Dermis blood vessel endothelial cell (primary cell): ENCODE measurements around the gene SFMBT1. TPM values are rescaled to one million over a fixed set of nuclear protein-coding genes. Genes with fewer than 3 reads are reported as not detected.

Experiments
- DNase-seq: peaks from one replicate; pipeline ENCODE4 v3.0.0; 2010
- total RNA-seq: library from RNA; depleted of rRNA; stranded (reverse); fragments of >200 nt; gene quantifications from 2 replicates; pipeline ENCODE4 v1.2.3, GENCODE V29; 2014

Gene SFMBT1
- total RNA-seq, 1 donor from 2014 or later = 3.9 TPM

GRCh38 chr3:52915294-52915693 lies 130.6 kb downstream of the SFMBT1 start:
- no peak for DNase-seq

GRCh38 chr3:52912885-52913731 lies 132.8 kb downstream of the SFMBT1 start:
- no peak for DNase-seq

DNA sequence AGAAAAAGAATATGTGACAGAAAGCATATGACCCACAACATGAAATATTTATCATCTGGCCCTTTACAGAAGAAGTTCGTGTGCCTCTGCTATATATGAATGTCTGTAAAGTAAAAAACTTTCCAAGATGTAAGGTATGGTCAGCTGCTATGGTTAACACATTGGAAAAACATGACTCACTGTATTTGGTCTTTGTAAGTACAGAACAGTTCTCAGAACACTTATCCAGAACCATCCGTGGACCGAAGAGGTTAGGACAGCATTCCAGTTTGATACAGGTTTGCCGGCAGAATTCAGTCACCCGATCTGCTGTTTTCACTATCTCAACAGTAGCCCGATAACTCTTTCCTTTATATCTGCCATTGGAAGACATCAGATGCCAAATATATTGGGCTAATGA lies 135.1 kb downstream of the SFMBT1 start:
- DNase-seq = no peak

DNA sequence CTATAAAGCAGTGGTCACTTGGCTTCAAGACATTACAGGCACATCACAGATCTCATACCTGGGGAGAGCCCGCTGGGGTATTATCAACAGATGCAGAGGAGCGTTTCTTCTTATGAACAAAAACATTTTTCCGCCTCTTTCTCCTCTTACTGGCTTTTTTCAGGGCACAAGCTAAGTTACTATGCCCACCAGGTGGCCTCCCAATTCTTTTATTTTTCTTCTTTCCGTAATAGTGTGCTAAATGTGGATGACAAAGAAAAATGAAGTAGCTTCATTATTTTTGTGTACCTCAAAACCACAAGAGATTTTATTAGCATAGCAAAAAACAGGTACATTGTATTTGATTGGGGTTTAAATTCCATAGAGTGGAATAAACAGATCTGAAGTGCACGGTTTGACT lies 138.4 kb downstream of the SFMBT1 start:
- no peak for DNase-seq

DNA sequence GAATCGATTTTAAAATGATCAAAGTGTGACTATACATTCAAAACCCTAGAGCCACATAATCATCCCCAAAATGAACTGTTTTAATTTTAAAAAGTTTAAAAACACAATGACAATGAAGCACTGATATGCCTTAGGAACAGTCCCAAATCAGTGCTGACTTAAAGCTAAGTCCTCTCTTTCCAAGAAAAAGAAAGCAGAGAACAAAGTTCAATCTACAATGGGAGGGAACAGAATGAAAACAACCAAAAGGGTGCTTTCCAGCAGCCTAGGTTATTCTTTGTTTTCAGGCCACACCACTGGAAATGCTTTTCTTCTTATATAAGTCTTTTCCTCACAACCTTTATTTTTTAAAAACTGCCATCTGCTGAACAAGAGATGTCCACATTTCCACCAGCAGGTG lies 141.3 kb downstream of the SFMBT1 start:
- DNase-seq = no peak

DNA sequence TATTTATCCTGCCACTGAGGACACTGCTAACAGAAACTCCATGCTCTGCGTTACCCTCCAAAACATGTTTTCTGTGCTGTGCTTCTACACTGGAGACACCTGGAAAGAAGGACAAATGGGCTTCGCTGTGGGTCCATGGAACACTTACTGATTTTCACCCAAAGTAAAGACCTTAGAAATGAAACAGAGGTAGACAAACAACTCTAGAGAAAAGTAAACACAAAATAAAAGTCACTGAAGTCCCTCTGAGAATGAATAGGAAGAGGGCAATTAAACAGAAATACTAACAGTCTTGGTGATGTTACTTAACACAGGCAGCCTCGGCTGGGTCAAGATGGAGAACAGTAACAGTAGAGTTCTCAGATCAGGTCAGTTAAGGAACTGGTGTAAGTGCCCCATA lies 141.9 kb downstream of the SFMBT1 start:
- no peak for DNase-seq

GRCh38 chr3:52897130-52898122 lies 148.4 kb downstream of the SFMBT1 start, which contains the start of gene STIMATE:
Gene STIMATE, minus strand, starts transcription at chr3:52897548. Its CDS starts 98 bp downstream, at chr3:52897450.
- DNase-seq = peak; percentile 84

GRCh38 chr3:52896613-52897012 lies 149.3 kb downstream of the SFMBT1 start:
- peak; percentile 8 for DNase-seq

DNA sequence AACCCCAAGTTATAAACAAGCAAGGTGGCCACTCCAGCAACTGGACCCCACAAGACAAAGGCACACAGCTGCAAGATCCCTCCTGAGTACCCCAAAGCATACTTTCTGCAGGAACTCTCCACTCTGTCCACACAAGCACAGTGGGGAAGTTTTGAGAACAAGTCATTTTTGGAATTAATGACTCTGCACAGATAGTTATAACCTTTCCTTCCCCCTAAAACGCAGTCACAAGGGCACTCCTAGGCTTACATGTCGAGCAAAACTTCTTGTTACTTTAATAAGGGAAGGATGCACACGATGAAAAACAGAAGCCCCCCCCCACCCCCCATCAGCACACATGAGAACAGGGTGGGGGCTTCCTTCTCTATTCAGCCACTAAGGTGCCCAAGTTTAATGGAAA lies 149.7 kb downstream of the SFMBT1 start:
- DNase-seq = no peak

- no peak for DNase-seq
Measured at GRCh38 chr3:52895418-52895817, 150.5 kb downstream of the SFMBT1 start.

DNA sequence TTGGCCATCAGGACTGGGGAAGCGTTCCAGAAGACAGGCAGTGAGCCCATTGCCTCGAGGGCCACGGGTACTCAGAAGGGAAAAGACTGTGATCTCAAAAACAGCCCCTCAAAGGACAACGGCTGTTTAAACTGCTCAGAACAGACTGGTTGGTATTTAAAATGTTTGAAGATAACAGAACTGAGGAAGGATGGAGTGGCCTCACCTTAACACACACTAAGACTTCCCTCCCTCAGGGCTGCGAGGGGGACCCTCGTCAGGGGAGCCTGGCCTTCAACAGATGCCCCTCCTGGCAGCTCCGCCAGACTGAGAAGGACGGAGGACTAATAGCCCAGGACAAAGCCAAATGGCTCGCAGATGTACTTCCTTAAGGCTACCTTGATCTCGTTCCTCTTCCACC lies 151.1 kb downstream of the SFMBT1 start:
- no peak for DNase-seq

DNA sequence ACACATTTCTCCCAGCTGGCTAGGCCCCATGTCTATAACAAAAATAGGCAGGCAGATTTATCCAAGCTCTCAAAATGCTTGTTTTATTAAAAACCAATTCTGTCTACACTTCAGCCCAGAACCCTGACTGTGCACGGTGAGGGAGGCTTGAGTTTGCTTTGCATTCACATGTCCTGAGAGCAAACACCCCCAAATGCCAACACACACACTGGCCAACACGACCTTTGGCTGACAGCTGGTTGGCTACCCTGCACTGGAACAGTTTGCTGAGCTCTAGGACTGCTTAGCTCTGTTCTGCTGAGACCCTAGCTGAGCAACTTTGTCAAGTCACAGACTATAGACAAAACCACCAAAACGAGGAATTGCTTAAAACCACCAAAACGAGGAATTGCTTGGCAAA lies 152.2 kb downstream of the SFMBT1 start:
- DNase-seq = no peak

DNA sequence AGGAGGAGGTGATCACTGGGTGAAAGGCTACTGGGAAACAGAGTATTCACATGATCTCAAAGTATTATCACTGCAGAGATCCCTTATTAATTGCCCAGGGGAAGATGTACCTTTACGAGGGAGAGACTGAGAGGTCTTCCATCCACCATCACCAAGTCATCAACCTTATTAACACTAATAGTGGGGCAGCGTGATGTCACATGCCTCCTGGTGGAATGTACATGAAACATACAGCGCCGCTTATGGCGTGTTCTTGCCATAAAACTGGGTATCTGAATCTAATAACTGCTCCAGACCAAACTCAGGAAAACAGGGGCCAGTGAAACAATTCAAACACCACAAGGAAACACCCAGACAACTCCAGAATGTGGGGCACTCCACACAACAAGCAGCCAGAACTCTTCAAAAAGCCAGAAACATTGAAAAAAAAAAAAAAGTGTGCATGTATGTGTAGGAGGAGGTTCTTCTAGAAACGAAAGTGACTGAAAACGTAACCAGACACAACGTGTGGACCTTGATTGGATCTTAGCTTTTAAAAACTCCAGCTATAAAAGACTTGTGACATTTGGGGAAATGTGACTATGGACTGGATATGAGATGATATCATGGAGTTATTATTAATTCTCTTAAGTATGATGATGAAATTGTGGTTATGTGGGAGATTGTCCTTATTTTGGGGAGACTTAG lies 153.1 kb downstream of the SFMBT1 start:
- DNase-seq = peak; percentile 5

- no peak for DNase-seq
Measured at GRCh38 chr3:52892290-52892624, 153.6 kb downstream of the SFMBT1 start.

- no peak for DNase-seq
Measured at GRCh38 chr3:52891615-52892081, 154.2 kb downstream of the SFMBT1 start.

DNA sequence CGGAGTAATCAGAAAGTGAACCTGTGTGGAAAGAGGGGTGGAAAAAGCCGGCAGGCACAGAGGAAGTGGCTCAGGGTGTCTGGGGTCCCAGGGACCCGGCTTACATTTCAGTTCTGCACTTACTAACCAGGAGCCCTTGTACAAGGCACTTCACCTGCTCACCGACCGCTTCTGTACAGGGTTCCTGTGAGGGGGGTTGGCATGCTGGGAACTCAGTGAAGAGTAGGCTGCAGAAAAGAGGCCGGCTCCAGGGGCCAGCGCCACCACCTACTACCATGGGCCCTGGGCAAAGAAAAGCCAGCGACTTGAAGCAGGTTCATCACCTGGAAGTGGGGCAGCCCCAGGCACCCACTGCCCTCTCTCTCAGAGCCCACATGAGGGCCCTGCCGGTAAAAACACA lies 154.7 kb downstream of the SFMBT1 start:
- no peak for DNase-seq

- peak; percentile 15 for DNase-seq
Measured at GRCh38 chr3:52890735-52891134, 155.1 kb downstream of the SFMBT1 start.

GRCh38 chr3:52889901-52890300 lies 156.0 kb downstream of the SFMBT1 start:
- DNase-seq = no peak

DNA sequence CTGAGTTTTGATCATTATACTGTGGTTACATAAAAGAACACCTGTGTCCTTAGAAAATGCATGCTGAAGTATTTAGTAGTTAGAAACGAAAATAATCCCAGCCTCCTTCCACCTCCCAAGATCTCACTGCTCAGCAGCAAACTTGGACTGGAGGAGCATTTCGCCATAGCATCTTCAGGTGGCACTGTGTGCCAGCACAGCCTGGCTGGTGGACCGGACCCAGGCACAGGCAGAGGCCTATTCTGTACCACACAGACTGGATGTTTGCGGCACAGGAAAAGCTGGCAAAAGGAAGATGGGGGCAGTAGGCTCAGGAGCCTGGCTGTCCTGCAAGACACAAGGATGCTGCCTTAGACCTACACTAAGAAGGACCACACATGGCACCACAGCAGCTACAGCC lies 158.7 kb downstream of the SFMBT1 start:
- DNase-seq = no peak

DNA sequence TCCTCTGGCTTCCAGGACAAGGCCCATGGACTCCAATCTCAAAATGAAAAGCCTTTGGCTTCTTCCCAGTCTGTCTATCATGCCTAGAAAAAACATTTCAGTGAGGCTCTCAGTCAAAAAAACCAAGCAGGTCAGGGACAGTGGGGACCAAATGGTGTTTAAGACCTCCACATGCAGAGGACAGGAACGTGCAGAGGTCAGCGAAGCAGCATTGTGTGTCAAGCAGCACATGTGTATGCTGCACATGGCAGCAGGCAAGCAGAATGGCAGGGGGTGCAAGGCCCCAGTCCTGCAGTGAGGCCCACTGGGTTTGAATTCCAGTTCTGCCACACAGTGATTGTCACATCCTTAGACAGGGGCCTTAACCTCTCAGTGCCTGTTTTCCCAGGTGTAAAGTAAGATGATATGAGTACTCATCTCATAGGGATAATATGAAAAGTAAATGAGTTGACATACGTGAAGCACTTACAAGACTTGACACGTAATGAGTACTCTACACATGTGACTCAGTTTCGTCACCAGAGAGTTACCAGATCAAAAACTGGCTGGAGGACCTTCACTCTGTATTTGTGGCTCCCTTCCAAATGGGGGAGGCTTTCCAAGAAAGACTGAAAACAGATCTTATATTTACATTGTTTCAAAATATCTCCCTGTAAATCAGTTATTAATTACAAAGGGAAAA lies 159.7 kb downstream of the SFMBT1 start:
- no peak for DNase-seq

DNA sequence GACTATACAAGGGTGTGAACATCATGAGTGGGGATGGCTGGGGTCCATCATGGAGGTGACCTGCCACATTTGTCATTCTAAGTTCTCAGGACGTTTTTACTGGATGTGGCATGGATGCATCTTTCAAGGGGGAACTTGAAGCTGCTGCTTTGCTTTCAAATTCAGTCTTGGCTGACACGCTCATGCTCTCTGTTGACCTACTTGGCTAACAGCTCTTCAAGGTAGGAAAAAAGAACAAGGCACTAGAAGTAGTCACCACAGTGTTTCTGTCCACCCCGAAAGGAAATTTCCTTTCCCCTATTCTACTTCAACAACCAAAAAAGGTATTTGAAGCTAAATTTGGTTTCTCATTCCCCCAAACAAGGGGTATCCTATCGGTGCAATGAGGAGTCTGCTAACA lies 163.5 kb downstream of the SFMBT1 start:
- DNase-seq = no peak

- DNase-seq = no peak
Measured at GRCh38 chr3:52881871-52882270, 164.0 kb downstream of the SFMBT1 start.
